LNCaP clone FGC (cell line): ENCODE data around the gene APOC3.

ENCODE experiments used
- DNase-seq: peaks from one replicate; pipeline ENCODE4 v3.0.0-alpha.2; 2011; ENCODE audit warnings: low read depth
- H3K4me3 ChIP-seq: 2 replicates; pipeline ENCODE4 v1.5.1; 2011; ENCODE audit warnings: mild to moderate bottlenecking, low read depth, low read length, control low read depth
- TF ChIP-seq, protein P1 (sequence below): IDR thresholded peaks from 2 replicates; pipeline ENCODE4 v1.5.1; 2012; ENCODE audit warnings: mild to moderate bottlenecking; ENCODE audit not compliant: control insufficient read depth, insufficient read depth; ENCODE audit errors: extremely low read depth

The APOC3 gene

DNA sequence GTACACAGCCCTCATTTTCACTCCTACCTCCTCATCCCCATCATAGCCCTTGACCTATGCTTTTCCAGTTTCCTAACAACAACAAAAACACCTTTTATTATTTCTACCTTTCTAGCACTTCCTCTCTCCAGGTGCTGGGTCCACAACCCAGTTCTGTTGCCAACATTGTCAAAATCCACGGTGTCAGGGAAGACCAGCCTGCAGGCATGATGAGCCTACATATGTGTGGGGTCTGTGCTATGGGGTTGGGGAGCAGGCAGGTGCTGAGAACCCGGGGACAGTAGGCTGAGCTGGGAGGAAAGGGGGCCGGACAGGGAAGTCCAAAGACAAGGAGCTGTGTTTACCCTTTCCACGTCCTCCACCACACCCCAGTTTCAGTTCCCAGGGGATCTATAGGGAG, 41.2 kb upstream of the APOC3 start:
- peak overlapping the region; percentile 78 for H3K4me3 ChIP-seq
- no peak for DNase-seq
- TF ChIP-seq, protein P1, sequence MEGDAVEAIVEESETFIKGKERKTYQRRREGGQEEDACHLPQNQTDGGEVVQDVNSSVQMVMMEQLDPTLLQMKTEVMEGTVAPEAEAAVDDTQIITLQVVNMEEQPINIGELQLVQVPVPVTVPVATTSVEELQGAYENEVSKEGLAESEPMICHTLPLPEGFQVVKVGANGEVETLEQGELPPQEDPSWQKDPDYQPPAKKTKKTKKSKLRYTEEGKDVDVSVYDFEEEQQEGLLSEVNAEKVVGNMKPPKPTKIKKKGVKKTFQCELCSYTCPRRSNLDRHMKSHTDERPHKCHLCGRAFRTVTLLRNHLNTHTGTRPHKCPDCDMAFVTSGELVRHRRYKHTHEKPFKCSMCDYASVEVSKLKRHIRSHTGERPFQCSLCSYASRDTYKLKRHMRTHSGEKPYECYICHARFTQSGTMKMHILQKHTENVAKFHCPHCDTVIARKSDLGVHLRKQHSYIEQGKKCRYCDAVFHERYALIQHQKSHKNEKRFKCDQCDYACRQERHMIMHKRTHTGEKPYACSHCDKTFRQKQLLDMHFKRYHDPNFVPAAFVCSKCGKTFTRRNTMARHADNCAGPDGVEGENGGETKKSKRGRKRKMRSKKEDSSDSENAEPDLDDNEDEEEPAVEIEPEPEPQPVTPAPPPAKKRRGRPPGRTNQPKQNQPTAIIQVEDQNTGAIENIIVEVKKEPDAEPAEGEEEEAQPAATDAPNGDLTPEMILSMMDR, result no peak

DNA sequence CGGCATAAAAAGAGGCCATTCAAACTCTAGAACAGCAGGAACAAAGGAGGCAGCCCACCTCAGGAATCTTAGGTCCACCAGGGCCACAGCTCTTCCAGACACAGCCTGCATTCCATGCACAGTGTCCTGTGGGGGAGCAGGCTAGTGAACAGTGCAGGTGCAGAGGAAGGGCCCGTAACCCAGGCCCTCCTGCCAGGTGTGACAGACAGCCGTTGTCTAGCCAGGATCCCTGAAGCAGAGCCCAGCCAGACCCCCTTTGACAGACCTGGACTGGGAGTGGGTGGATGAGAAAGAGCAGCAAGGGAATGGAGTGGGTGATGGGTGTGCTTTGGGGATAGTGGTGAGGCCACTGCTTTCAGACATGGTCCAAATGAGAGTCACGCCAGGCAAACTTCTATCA, 40.7 kb upstream of the APOC3 start:
- no peak for DNase-seq
- TF ChIP-seq, protein P1, result no peak
- no peak overlapping the region for H3K4me3 ChIP-seq

DNA sequence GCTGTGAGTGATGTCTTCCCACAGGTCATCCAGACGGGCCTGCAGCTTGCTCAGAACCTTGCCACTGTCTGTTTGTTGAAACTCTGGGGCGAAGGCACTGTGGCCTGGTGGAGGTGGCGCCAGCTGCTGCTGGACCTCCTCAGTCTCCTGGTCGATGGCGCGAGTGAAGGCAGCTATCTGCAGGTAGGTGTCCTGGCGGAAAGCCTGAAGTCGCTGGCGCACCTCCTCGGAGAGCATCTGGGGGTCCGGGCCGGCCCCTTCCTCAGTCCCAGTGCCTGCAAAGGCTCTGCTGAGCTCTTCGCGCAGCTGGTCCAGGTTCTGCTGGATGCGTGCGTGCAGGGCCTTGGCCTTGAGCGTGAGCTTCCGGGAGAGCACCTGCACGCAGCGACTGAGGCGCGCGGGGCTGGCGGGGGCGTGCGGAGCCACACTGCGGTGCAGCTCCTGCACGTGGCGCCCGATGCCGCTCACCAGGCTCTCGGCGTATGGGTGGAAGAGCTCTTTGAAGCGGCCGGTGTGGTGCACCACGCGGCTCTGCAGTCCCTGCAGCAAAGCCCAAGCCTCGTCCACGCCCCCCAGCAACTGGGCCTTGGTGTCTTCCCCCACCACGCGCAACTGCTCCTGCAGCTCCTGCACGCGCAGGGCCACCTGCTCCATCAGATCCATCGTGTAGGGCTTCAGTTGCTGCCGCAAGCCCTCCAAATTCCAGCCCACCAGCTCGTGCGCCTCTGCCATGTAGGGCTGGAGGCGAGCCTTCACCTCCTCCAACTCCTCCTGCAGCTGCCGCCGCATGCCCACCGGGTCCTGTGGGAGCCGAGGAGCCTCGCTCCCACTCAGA, 39.3 kb upstream of the APOC3 start:
- TF ChIP-seq, protein P1, result no peak
- H3K4me3 ChIP-seq, result no peak overlapping the region
- DNase-seq, result no peak

DNA sequence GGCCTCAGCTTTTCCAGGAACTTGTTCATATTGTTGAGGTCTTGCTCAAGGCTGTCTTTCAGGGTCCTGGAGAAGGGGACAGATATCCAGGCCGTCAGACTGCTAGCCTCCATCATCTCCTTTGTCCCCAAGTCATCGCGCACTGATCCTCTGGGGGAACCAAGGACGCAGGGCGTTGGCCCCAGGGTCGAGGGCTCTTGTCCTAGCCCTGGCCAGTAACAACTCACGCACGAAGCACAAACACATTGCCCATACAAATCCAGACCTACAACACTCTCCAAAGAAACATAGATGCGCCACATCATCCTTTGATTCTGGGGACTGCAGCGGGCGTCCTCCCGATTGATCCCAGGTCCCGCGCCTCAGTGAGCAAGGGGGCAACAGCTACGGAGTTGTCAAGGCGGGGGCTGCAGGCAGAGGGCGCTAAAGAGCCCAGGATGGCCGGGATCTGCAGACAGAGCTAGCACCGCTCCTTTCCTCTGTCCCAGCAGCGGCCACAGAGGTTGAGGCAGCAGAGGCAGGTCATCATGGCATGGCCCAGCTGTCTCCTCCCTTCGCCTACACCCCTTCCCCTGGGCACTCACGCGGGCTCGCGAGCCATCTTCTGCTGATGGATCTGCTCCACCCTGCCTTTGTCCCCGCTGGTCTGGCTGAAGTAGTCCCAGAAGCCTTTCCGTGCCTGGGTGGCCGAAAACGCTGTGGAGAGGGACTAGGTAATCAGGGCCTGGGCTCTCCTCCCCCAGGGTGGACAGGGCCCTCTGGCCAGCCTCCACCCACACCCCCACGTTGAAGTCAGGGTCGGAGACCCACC, 38.5 kb upstream of the APOC3 start:
- no peak overlapping the region for H3K4me3 ChIP-seq
- DNase-seq, result no peak
- TF ChIP-seq, protein P1, result peak; percentile 79

DNA sequence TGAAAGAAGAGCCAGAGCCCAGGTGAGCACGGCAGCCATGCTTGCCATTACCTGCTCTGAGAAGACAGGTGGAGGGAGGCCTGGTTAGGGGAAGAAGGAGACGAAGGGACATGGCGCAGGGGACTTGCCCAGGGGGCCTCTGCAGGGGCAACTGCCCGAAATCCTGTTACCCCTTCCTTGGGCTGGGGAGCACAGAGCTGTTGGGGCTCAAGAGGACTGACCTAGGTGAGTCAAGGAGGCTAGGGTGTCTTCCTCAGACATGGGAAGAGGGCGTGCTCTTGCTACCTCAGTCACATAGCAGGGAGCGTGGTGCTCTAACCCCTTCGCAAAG, 37.9 kb upstream of the APOC3 start, which contains the start of gene APOA5:
Gene APOA5 (minus strand): TSS at position 67 of the 331 bp plus-strand sequence. CDS start 19 bp downstream, at position 48.
- no peak within 1 kb of the TSS for H3K4me3 ChIP-seq
- TF ChIP-seq, protein P1, result no peak
- no peak for DNase-seq

DNA sequence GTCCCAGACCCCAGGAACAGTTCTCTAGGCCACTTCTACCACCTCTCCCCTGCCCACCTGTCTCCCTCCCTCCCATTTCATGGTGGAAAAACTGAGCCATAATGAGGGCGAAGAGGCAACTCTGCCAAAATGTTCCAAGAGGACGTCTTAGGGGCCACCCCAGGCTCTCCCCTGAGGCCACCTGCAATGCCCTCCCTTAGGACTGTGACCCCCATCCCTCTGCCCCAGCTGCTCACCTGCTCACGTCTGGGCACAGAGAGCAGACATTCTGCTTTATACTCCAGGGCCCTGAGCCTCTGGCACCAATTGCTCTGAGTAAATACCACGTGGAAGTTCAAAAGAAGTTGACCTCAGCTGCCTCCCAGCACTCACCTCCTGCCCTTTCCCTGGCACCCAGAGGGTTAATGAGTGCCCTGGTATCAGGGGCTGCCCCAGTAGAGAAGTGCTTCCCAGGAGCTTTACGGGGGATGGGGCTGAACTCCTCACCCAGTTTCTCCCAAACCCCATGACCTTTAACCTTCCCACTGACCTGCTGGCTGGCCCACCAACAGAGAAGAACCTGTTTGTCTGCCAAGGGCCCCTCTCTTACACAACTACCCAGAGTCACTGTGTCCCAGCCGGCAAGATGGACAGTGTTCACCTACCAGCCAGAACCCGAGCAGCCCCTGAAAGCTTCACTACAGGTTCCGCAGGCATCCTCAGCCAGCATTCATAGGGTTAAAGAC, 37.4 kb upstream of the APOC3 start:
- DNase-seq, result no peak
- TF ChIP-seq, protein P1, result no peak
- H3K4me3 ChIP-seq, result no peak overlapping the region
